Measurements from ENCODE around the gene HEXD. TPM values are rescaled to one million over a fixed set of nuclear protein-coding genes. Genes with fewer than 3 reads are reported as not detected.
"Not testable (repeated sequence)": the region's sequence is repeated elsewhere in the genome, so short reads cannot be mapped to it uniquely, and the experiment has no call there.

HEXD gene
- total RNA-seq, 1 donor from 2014 or later: 44.5 TPM

DNA sequence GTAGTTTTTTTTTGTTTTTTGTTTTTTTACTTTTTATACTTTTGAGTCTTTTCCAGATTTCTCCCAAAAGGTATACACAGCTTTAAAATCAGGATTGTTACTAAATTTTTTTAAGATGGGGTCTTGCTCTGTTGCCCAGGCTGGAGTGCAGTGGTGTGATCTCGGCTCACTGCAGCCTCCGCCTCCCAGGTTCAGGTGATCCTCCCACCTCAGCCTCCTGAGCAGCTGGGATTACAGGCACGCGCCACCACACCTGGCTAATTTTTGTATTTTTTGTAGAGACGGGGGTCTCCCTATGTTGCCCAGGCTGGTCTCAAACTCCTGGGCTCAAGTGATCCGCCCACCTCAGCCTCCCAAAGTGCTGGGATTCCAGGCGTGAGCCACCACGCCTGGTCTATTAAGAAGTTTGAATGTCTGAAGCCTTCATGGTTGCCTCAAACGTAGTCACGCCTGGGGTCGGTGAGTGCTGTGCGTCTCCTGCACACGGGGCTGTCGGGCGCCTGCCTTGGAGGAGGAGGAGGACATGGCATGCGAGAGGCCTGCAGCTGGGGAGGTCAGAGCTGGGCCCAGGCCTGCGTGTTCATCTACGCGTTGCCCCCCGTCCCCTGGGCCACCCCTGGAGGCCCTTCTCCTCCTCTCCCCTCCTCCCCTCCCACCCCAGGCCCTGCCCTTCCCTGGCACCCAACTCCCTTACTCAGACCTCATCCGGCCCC lies 35.8 kb upstream of the HEXD start:
- not testable (repeated sequence) for DNase-seq (ENCODE audit: low spot score)

DNA sequence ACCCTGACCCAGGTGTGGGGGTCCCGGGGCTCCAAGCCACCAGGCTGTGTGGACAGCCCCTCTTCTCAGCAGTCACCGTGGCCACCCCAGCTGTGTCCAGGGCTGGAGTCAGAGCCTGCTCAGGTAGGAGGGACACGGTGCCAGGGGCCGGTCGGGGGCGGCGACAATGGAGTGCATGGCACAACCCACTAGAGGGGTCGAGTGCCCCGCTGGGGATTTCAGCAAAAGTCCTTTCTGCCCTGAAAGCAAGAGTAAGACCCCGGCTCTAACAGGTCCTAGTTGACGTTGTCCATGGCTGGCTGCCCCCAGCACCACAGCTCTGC lies 35.3 kb upstream of the HEXD start:
- DNase-seq (ENCODE audit: low spot score): no peak

DNA sequence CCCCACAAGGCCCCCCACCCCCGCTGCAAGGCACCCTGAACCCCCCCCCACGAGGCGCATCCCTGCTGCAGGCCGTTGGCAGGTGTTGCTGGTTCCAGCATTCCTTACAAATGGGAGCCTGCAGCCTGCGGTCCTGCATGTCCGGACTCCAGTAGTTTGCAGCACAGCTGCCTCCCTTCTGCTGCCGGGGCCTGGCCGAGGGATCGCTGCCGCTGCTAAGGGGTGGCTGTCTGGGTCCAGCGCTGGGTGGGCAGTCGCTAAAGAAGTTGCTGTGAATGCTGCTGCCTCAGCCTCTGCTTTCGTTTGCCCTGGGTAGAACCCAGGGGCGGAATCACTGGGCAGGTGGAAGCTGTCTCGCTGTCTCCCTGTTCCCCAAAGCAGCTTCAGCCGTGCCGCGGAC lies 34.7 kb upstream of the HEXD start:
- DNase-seq (ENCODE audit: low spot score): no peak

DNA sequence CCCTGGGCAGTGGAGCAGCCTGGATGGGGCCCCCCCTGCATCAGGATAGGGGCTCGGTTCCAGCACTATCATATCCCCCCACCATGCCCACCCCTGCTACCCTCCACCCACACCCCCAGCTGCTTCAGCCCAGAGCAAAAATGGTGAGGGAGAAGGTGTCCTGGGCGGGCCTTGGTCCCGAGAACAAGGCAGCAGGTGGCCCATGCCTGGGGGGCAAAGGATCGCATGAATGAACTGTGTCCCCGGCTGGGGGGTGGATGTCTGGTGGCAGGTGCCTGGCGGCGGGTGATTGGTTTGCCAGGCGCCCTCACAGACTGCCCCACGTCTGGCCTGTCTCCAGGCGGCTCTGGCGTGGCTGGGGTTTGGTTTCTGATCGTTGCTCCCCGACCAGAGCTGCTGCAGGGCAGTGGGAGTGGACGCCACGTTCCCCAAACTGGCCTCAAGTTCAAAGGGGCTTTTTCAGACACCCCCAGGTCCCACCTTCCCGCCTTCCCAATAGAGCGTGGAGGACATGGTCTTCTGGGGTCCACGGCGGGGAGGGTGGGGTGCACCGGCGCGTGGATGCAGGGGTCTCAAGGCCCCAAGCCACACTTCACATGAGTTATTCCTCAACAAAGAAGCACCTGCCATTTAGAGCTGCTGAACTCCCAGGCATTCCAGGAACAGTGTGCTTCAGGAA lies 34.0 kb upstream of the HEXD start:
- no peak for DNase-seq (ENCODE audit: low spot score)

DNA sequence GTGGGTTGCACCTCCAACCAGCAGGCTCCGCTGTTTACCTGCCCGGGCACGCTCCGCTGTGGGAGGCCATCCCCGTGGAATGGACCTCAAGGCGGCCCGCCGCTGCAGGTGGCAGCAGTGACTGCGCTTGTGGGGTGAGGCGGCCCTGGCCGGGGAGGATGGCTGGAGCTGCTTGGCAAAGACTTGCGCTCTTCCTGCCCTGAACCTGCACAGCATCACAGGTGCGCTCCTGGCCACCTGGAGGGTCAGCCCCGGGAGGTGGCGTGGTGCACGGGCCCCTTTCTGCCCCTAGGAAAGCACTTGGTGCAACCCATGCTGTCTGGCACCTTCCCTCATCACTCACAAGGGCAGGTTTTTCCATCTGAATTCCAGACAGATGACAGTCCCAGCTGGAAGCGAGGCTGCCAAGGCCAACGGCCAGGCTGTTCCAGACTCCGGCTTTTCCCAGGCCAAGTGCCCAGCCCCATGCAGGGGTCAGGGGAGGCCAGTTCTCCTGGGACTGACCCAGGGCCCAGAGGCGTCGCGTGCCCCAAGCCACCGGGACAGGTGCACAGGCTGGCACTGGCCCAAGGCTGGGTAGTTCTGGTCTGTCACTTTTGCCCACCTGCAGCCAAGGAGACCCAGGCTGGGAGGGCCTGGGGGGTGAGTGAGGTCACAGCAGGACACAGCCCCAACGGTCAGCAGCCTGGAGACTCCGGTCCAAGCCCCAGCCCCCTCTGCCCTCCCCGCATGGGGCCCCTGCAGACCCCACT lies 33.2 kb upstream of the HEXD start:
- peak; percentile 86 for DNase-seq (ENCODE audit: low spot score)

DNA sequence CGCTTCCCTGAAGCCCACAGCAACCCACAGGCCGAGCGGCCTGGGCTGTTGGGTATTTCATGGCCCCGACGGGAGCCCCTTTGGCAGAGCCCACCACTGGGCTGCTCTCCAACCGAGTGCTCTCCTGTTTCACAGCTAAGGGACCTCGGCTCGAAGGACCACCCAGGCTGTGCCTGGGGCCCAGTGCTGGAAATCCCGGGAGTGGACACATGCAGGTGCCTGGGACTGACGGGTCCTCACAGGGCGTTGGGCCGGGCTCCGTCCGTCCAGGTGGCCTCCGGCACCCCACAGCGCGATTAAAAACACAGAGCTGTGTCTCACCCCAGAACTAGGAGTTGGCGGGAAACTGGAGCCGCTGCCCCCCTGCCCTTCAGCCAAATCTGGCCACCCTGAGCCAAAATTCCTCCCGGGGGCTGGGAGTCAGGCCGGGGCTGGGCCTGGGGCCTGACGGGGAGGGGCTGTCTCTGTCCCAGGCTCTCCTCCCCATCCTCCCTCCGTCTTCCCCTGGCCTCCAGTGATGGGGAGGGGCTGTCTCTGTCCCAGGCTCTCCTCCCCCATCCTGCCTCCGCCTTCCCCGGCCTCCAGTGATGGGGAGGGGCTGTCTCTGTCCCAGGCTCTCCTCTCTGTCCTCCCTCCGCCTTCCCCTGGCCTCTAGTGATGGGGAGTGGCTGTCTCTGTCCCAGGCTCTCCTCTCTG lies 32.4 kb upstream of the HEXD start:
- no peak for DNase-seq (ENCODE audit: low spot score)

DNA sequence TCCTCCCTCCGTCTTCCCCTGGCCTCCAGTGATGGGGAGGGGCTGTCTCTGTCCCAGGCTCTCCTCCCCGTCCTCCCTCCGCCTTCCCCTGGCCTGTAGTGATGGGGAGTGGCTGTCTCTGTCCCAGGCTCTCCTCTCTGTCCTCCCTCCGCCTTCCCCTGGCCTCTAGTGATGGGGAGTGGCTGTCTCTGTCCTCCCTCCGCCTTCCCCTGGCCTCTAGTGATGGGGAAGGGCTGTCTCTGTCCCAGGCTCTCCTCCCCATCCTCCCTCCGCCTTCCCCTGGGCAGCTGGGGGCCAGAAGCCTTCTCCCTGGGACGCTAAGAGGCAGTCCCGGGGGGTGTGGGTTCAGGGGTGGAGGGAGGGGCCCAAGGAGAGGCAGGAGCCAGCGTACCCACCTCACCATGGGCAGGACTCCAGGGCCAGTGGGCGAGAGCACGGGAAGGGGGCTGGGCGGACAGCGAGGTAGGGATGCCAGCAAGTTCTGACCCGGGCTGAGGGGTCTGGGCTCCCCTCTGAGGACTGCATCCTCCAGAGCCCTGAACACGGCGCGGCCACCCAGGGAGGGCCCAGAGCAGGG lies 31.8 kb upstream of the HEXD start:
- DNase-seq (ENCODE audit: low spot score): no peak

DNA sequence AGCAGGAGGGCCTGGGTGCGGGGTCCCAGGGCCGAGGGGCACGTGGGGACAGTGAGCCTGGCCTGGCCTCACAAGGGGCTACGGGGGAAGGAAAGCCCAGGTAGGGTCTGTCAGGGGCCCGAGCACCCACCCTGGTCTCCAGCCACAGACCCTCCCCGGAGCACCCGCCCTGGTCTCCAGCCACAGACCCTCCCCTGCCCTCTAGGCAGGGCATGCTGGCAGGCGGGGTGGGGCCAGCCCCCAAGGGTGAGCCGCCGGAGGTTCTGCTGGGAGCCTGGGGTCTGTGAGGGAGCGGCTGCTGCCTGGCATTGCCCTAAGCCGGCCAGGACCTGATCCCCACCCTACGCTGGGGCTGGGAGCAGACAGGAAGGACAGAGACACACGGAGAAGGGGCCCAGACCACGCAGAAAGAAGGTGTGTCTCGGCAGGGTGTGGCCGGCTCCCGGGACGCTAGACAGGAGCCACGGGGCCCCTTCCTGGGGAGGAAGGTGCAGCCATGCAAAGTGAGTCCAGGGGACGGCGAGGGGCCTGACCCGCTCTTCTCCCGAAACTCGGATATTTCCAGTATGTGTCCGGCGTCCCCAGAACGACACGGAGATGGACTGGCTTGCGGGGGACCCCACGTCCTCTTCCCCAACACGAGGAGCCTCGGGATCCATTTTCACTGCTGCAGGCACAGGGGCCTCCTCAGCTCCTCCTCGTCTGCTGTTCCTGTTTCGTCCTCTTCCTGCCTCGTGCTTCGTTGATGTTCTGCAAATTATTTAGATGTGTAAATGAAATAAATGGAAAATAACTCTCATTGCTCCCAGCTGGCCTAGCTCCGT lies 31.1 kb upstream of the HEXD start:
- no peak for DNase-seq (ENCODE audit: low spot score)

DNA sequence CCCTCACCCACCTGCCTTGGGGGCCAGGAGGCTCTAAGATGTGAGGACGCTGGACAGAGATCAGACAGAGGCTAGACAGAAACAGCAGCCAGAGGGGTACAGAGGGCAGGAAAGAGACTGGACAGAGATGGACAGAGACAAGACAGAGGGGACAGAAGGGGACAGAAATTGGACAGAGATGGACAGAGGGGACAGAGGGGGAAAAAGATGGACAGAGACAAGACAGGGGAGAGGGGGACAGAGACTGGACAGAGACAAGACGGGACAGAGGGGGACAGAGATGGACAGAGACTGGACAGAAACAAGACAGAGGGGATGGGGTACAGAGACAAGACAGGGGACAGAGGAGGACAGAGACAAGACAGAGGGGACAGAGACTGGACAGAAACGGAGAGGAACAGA lies 30.4 kb upstream of the HEXD start:
- DNase-seq (ENCODE audit: low spot score): no peak

DNA sequence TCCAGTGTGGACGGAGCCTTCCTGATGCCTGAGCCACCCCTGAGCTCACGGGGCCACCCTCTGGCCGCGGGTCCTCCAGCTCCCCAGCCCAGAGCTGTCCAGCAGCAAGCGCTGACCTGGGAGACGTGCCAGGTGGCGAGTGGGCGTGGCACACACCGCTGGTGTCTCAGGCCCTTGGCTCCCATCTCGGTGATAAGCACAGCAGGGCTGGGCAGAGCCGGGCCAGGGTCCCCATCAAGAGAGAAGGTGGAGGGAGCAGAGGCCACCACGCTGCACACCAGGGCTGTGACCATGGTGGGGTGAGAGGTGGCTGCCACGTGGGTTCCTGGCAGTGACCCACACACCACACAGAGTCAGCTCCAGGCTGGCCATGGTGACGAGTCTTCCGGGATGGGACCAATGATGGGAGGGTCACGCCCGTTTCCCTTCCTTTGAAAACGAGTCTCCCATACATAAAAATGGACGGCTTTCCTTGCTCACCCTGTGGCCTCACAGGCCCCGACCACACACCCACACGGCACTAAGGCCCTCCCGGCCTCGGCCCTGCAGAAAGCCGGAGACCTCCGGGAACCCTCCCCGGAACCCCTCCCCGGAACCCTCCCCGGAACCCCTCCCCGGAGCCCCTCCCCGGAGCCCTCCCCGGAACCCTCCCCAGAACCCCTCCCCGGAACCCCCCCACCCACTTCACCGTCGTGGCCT lies 29.8 kb upstream of the HEXD start:
- no peak for DNase-seq (ENCODE audit: low spot score)

DNA sequence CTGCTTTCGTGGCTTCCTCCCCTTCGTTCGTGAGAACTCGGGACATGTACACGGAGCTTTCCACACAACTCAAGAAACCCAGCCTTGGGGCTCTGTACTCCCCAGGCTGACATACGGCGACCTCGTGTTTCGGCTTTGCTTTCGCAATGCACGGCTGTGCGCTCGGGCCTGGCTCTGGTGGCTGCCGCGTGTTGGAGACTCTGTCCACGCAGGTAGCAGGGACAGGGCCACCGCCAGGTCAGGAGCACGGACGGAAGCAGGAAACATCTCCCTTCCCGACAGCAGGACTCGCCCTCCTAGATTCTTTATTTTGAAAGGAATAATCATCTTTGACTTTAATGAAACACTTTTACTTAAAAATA lies 29.2 kb upstream of the HEXD start:
- DNase-seq (ENCODE audit: low spot score): no peak

DNA sequence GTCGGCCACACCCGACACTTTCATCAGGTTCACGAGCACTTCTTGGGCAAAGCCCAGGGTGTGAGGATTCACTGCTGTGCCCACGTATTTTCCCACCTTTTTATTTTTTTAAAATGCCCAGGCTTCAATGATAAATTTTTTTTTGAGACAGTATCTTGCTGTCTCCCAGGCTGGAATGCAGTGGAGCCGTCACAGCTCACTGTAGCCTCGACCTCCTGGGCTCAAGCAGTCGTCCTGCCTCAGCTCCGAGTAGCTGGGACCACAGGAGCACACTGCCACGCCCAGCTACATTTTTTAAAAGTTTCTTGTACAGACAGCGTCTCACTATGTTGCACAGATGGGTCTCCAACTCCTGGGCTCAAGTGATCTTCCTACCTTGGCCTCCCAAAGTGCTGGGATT lies 28.8 kb upstream of the HEXD start:
- DNase-seq (ENCODE audit: low spot score): no peak

DNA sequence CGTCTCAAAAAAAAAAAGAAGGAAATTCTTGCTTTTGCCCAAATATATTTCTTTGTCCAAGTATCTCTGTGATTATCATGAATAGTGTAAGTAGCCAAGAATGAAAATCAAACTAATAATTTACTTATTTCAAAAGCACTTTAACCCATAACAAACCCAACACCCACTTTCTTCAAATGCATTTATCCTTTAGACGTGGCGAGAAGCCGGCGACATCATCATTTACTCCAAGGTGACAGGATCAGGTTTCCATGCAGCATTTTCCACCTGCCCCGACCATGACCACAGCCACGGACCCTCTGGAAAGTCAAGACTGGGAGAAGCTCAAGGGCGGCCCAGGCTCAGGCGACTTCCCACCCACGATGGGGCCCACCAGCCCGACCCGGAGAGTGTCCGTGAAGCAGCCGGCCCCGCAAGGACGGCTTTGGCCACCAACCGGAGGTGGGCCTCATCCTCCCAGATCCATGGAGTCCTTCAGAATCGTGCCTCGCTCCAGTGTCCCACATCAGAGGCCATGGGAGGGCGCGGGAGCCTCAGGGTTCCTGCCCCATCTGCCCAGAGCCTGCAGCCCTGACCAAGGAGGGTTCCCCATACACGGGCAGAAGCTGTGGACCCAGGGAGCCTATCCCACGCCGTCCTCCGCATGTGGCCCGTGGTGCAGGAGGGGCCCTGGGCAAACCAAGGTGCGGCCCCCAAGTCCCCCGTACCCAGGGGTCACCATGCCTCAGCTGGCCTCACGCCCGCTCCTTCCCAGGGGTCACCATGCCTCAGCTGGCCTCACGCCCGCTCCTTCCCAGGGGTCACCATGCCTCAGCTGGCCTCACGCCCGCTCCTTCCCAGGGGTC lies 27.9 kb upstream of the HEXD start:
- DNase-seq (ENCODE audit: low spot score): no peak

DNA sequence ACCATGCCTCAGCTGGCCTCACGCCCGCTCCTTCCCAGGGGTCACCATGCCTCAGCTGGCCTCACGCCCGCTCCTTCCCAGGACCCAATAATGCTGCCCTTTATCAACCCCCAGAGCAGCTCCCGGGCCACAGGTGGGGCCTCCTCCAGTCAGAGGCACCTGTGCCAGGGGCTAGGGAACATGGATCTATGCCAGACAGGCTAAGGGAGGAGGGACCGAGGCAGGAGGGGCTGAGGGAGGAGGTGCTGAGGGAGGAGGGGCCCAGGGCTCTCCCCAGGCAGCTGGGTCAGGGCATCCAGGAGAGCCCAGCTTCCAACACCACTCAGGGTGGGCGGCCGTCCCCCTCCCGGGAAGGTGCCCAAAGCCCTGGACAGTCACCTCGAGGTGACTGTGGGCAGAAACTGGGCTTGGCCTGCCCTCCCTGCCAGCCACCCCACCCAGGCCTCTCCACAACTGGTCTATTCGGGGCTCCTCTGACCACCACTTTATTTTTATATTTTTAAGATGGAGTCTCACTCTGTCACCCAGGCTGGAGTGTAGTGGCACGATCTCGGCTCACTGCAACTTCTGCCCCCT lies 27.2 kb upstream of the HEXD start:
- DNase-seq (ENCODE audit: low spot score): no peak

DNA sequence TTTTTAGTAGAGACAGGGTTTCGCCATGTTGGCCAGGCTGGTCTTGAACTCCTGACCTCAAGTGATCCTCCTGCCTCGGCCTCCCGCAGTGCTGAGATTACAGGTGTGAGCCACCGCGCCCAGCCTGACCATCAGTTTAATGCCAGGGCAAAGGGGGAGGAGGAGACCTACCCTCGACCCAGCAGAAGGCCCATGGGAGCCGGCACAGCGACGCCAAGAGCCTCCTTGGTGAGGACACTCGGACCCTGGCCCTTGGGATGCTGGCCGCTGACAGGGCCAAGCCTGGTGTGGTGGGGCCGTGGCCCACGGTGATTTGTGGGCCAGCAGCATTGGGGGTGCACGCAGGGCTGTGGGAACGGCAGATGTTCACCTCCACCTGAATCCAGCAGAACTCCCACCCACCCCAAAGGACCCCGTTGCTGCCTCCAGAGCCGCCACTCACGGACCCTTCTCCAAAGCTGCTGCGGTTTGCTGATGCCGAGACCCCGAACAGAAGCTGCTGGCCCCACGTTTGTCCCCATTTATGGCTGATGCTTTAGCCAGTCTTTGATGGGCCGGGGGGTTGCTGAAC lies 26.6 kb upstream of the HEXD start:
- DNase-seq (ENCODE audit: low spot score): no peak

DNA sequence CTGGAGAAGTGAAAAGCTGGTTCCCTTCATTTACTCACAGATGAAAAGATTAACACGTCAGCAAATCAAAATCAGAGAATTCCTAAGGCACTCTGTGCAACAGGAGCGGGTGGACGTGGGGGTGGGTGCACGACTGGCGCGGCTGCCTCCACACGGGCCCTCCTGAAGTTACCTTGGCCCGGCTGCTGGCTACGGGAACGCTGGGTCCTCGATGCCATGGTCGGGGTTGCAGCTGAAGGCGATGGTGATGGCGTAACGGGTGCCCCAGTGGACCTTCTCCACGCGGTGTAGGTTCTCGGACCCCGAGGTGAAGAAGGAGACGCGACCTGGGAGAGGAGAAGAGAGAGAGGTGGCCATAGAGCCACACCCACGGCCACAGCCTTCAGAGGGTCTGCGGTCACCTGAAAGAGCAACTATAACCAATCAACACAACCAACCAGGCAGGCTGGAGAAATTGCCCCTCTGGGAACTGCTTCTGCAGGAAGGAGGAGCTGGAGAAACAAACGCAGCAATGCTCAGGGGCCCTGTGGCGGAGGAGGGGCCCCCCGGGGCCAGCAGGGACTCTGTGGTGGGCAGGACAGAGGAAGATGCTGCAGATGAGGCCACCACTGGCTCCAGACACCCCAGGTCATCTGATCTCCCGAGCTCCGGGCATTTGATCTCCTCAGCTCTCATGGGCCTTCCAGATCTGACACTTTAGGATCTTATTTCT lies 25.8 kb upstream of the HEXD start:
- no peak for DNase-seq (ENCODE audit: low spot score)

DNA sequence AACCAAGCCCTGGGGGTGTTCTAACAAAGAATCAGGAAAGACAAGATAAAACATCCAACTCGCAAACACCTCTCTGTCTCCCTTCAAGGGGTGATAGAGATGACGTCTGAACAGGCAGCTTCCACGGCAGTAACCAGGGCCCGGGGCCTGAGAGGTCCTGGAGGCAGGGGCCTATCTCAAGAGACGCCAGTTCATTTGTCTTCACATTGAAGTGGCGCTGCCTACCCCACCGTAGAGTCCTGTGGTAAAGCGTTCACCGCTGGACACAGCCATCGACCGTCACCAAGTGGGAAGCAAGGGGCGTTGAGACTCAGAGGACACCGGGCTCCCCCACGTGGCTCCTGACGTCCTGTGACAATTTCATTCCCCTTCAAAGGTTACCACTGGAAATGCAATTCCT lies 25.2 kb upstream of the HEXD start:
- DNase-seq (ENCODE audit: low spot score): no peak

DNA sequence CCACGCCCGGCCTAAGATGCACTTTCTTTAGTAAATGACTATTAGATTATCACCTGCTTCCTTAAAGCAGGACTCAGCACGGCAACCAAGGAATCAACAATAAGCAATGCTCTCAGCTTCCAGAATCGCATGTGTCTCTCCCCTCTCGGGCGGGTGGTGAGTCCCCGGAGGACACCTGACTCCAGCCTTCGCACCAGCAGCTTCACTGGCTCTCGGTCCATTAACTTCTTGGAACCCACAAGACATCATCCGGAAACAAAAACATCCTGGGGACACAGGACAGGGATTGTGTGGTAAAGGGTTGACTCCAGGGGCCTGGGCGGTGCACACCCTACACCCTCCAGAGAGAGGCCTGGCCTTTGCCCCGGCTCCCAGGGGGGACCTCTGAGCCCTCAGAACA lies 23.9 kb upstream of the HEXD start:
- no peak for DNase-seq (ENCODE audit: low spot score)
